Right kidney (tissue), 9 donors: ENCODE data around the gene TMEM218.
A peak's percentile ranks its signal among the peaks of the same experiment; 100 is the strongest.

ENCODE experiments used
- DNase-seq: peaks from one replicate; pipeline ENCODE4 v3.0.0-alpha.2; 2016
- long read RNA-seq, 8 donors: transcript quantifications; one replicate each; lab custom pipeline, GENCODE V29; 2026

TMEM218 gene
- long read RNA-seq, donor 1, full-length matches to known transcripts, result 4 of 4 reads
- long read RNA-seq, donor 1, partial matches to known transcripts, result 0 of 4 reads
- long read RNA-seq, donor 1, other reads (novel, unspliced or antisense), result 0 of 4 reads
- long read RNA-seq, donor 2, partial matches to known transcripts, result 0 of 1 reads
- long read RNA-seq, donor 2, other reads (novel, unspliced or antisense), result 0 of 1 reads
- long read RNA-seq, donor 3, result 0 reads
- long read RNA-seq, donor 4, full-length matches to known transcripts, result 3 of 3 reads
- long read RNA-seq, donor 4, partial matches to known transcripts, result 0 of 3 reads
- long read RNA-seq, donor 4, other reads (novel, unspliced or antisense), result 0 of 3 reads
- long read RNA-seq, donor 5, full-length matches to known transcripts, result 10 of 19 reads
- long read RNA-seq, donor 5, partial matches to known transcripts, result 0 of 19 reads
- long read RNA-seq, donor 5, other reads (novel, unspliced or antisense), result 9 of 19 reads
- long read RNA-seq, donor 6, full-length matches to known transcripts, result 6 of 6 reads
- long read RNA-seq, donor 6, partial matches to known transcripts, result 0 of 6 reads
- long read RNA-seq, donor 6, other reads (novel, unspliced or antisense), result 0 of 6 reads
- long read RNA-seq, donor 7, full-length matches to known transcripts, result 5 of 5 reads
- long read RNA-seq, donor 7, partial matches to known transcripts, result 0 of 5 reads
- long read RNA-seq, donor 7, other reads (novel, unspliced or antisense), result 0 of 5 reads
- long read RNA-seq, donor 8, full-length matches to known transcripts, result 4 of 4 reads
- long read RNA-seq, donor 8, partial matches to known transcripts, result 0 of 4 reads
- long read RNA-seq, donor 8, other reads (novel, unspliced or antisense), result 0 of 4 reads

- peak; percentile 95 for DNase-seq
Measured at GRCh38 chr11:125111343-125112207, at the start of gene TMEM218. Gene TMEM218 (minus strand): TSS chr11:125111626. CDS start chr11:125102241, 9,385 bp downstream.

GRCh38 chr11:125157953-125158680 is 46.7 kb upstream of the TMEM218 start:
- DNase-seq, result no peak

- DNase-seq, result no peak
Measured at GRCh38 chr11:125157118-125157733, 45.8 kb upstream of the TMEM218 start.

- DNase-seq, result no peak
Measured at GRCh38 chr11:125156346-125157117, 45.1 kb upstream of the TMEM218 start.

- DNase-seq, result no peak
Measured at GRCh38 chr11:125155767-125156166, 44.3 kb upstream of the TMEM218 start.

GRCh38 chr11:125155100-125155444 is 43.6 kb upstream of the TMEM218 start:
- DNase-seq, result no peak

GRCh38 chr11:125154378-125155099 is 43.1 kb upstream of the TMEM218 start:
- DNase-seq, result peak; percentile 51

GRCh38 chr11:125153837-125154236 is 42.4 kb upstream of the TMEM218 start:
- DNase-seq, result no peak

- DNase-seq, result no peak
Measured at GRCh38 chr11:125148743-125149142, 37.3 kb upstream of the TMEM218 start.

- DNase-seq, result no peak
Measured at GRCh38 chr11:125148011-125148410, 36.6 kb upstream of the TMEM218 start.

- no peak for DNase-seq
Measured at GRCh38 chr11:125147280-125147679, 35.9 kb upstream of the TMEM218 start.

- DNase-seq, result no peak
Measured at GRCh38 chr11:125146232-125146631, 34.8 kb upstream of the TMEM218 start.

GRCh38 chr11:125141686-125142535 is 30.5 kb upstream of the TMEM218 start:
- peak; percentile 71 for DNase-seq

GRCh38 chr11:125141178-125141577 is 29.8 kb upstream of the TMEM218 start:
- DNase-seq, result peak; percentile 16

- peak; percentile 39 for DNase-seq
Measured at GRCh38 chr11:125140233-125140632, 28.8 kb upstream of the TMEM218 start.

- DNase-seq, result no peak
Measured at GRCh38 chr11:125139778-125140177, 28.4 kb upstream of the TMEM218 start.

- DNase-seq, result no peak
Measured at GRCh38 chr11:125138966-125139365, 27.5 kb upstream of the TMEM218 start.

- no peak for DNase-seq
Measured at GRCh38 chr11:125136001-125136400, 24.6 kb upstream of the TMEM218 start.

- DNase-seq, result no peak
Measured at GRCh38 chr11:125132596-125132995, 21.2 kb upstream of the TMEM218 start.
